Kidney (tissue), 14 donors: ENCODE results near the gene PLB1. TPM values are rescaled to one million over a fixed set of nuclear protein-coding genes. Genes with fewer than 3 reads are reported as not detected.

Source experiments
- DNase-seq, 5 donors: peaks; one replicate each; pipeline ENCODE4 v3.0.0-alpha.2; 2013 to 2020
- FAIRE-seq: peaks from 2 replicates; lab custom pipeline; 2012; peaks lifted over from hg19 to GRCh38; lab: Jason Lieb, UNC
- H3K27ac ChIP-seq, 2 donors: one replicate each; pipeline ENCODE4 v1.7.0; 2013; ENCODE audit warnings: low read depth in 2 of 2, low read length in 2 of 2, inconsistent platforms in 1 of 2
- H3K27me3 ChIP-seq: one replicate; pipeline ENCODE4 v1.7.1; 2013; ENCODE audit warnings: low read length, inconsistent platforms; ENCODE audit not compliant: control insufficient read depth, insufficient read depth
- H3K36me3 ChIP-seq, 3 donors: one replicate each; pipeline versions ENCODE4 v1.7.0 to v1.7.1; 2013; ENCODE audit warnings: low read length in 3 of 3, control low read depth in 1 of 3, inconsistent platforms in 1 of 3; ENCODE audit not compliant: insufficient read depth in 3 of 3, control insufficient read depth in 2 of 3
- H3K4me1 ChIP-seq, 3 donors: one replicate each; pipeline versions ENCODE4 v1.7.0 to v1.7.1; 2013; ENCODE audit warnings: low read length in 3 of 3, inconsistent platforms in 1 of 3, low read depth in 1 of 3; ENCODE audit not compliant: control insufficient read depth in 2 of 3, insufficient read depth in 2 of 3
- H3K4me3 ChIP-seq, 3 donors: one replicate each; pipeline versions ENCODE4 v1.7.0 to v1.8.1; 2013; ENCODE audit warnings: low read length in 3 of 3, control low read depth in 1 of 3, inconsistent platforms in 1 of 3
- H3K9ac ChIP-seq, 3 donors: one replicate each; pipeline versions ENCODE4 v1.7.0 to v1.7.1; 2013; ENCODE audit warnings: low read length in 3 of 3, control low read depth in 1 of 3, inconsistent platforms in 1 of 3
- H3K9me3 ChIP-seq, 3 donors: one replicate each; pipeline versions ENCODE4 v1.7.0 to v1.7.1; 2013; ENCODE audit warnings: low read length in 3 of 3, control low read depth in 1 of 3, inconsistent platforms in 1 of 3; ENCODE audit not compliant: control insufficient read depth in 2 of 3, insufficient read depth in 1 of 3
- intact Hi-C: fragments of 100-400 bp; cut with DNase I; formaldehyde crosslinking; loops from one replicate; pipeline ENCODE4 v1.11.1; 2022
- polyA plus RNA-seq: library from polyadenylated mRNA; stranded (reverse); fragments of 350-450 nt; fragmentation: Illumina TruSeq; extraction: RNeasy Lipid Tissue Mini Kit (QIAGEN cat#74804); gene quantifications from one replicate; pipeline ENCODE4 v1.2.3, GENCODE V29; 2014; ENCODE audit warnings: low read depth, low replicate concordance; ENCODE audit not compliant: insufficient read depth
- total RNA-seq: library from RNA; stranded (reverse); fragmentation: NEBNext Ultra II Directional; extraction: Animal tissue kit (Norgen Biotek cat#: 25700); gene quantifications from one replicate; pipeline ENCODE4 v1.2.1, GENCODE V29; 2021
- TF ChIP-seq, protein P1 (sequence below): IDR thresholded peaks from 3 replicates; pipeline ENCODE4 v1.5.1; 2012; ENCODE audit warnings: mild to moderate bottlenecking, moderate library complexity, borderline replicate concordance; ENCODE audit not compliant: insufficient read depth; ENCODE audit errors: extremely low read depth
- donor health status: control.
- donor health status: control.
- donor health status: control.
- donor health status: control.
- donor health status: control.
- donor health status: DM: yes; HTN: yes; CAD: no.
- donor health status: Normal renal cell carcinoma (clear cell type).

PLB1 gene
- total and polyA plus RNA-seq, 2 donors from 2014 or later: 0.95 to 6.8 TPM

GRCh38 chr2:28526527-28527132, 30.8 kb downstream of the PLB1 start:
- H3K4me3 ChIP-seq: no peak overlapping the region
- DNase-seq (no peak), FAIRE-seq (no peak)
- no peaks in the 10 kb centered on the region for H3K27me3 ChIP-seq
- no peaks in the 10 kb centered on the region for H3K36me3 ChIP-seq
- no peaks in the 10 kb centered on the region for H3K9me3 ChIP-seq
- intact Hi-C loops: no loop called here
- TF ChIP-seq, protein P1, sequence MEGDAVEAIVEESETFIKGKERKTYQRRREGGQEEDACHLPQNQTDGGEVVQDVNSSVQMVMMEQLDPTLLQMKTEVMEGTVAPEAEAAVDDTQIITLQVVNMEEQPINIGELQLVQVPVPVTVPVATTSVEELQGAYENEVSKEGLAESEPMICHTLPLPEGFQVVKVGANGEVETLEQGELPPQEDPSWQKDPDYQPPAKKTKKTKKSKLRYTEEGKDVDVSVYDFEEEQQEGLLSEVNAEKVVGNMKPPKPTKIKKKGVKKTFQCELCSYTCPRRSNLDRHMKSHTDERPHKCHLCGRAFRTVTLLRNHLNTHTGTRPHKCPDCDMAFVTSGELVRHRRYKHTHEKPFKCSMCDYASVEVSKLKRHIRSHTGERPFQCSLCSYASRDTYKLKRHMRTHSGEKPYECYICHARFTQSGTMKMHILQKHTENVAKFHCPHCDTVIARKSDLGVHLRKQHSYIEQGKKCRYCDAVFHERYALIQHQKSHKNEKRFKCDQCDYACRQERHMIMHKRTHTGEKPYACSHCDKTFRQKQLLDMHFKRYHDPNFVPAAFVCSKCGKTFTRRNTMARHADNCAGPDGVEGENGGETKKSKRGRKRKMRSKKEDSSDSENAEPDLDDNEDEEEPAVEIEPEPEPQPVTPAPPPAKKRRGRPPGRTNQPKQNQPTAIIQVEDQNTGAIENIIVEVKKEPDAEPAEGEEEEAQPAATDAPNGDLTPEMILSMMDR: no peak
- H3K27ac ChIP-seq: no peak overlapping the region
- H3K4me1 ChIP-seq: no peaks in the 10 kb centered on the region
- H3K9ac ChIP-seq: no peak overlapping the region

GRCh38 chr2:28527196-28527595, 31.3 kb downstream of the PLB1 start:
- intact Hi-C loops: no loop called here
- TF ChIP-seq, protein P1: no peak

DNA sequence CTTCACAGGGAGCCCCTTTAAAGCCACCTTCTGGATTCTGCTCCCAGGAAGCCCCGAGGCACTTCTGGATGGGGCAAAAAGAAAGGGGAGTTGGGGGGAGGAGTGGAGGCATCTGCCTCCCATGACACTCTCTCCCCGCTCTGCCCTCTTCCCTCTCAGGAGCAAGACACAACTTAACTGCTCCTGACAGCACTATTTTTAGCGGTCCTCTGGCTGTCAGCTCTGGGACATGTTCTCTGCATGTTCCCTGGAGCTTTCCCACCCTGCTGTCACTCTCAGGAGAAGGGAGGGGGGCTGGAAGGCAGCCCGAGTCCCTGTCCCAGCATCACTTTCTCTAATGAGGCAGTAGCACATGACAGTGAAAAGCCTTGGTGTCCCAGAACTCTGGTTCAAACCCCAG, 32.3 kb downstream of the PLB1 start:
- TF ChIP-seq, protein P1: no peak
- intact Hi-C loops: no loop called here
- Histone ChIP-seq H3K27ac (no peak overlapping the region), H3K9me3 (no peaks in the 10 kb centered on the region), H3K4me1 (no peaks in the 10 kb centered on the region), H3K9ac (no peak overlapping the region), H3K36me3 (no peaks in the 10 kb centered on the region), H3K4me3 (no peak overlapping the region), H3K27me3 (no peaks in the 10 kb centered on the region)
- FAIRE-seq (no peak), DNase-seq (no peak)

More at GRCh38 chr2:28527196-28527595, 31.3 kb downstream of the PLB1 start:
- Histone ChIP-seq H3K4me3 (no peak overlapping the region), H3K9ac (no peak overlapping the region), H3K27ac (no peak overlapping the region), H3K36me3 (no peaks in the 10 kb centered on the region), H3K9me3 (no peaks in the 10 kb centered on the region), H3K27me3 (no peaks in the 10 kb centered on the region), H3K4me1 (no peaks in the 10 kb centered on the region)
- FAIRE-seq (no peak), DNase-seq (no peak)

GRCh38 chr2:28530782-28531181, 34.9 kb downstream of the PLB1 start:
- intact Hi-C loops: no loop called here
- no peaks in the 10 kb centered on the region for H3K36me3 ChIP-seq
- no peaks in the 10 kb centered on the region for H3K9me3 ChIP-seq
- H3K27me3 ChIP-seq: no peaks in the 10 kb centered on the region
- H3K9ac ChIP-seq: no peak overlapping the region
- no peak overlapping the region for H3K4me3 ChIP-seq
- TF ChIP-seq, protein P1: no peak
- no peak for DNase-seq
- no peaks in the 10 kb centered on the region for H3K4me1 ChIP-seq
- no peak for FAIRE-seq
- no peak overlapping the region for H3K27ac ChIP-seq
